ENCODE results near the gene THEMIS.

GRCh38 chr6:127695108-127695507, 205.8 kb downstream of the THEMIS start:
- TF ChIP-seq POLR2AphosphoS5 (IDR thresholded peaks at IDR 0.05) (no peak), CTCF (IDR thresholded peaks at IDR 0.05) (no peak), POLR2A (IDR thresholded peaks at IDR 0.05) (no peak)
